Myocyte (in vitro differentiated cells): ENCODE measurements around the gene GJB6. TPM values are rescaled to one million over a fixed set of nuclear protein-coding genes. Genes with fewer than 3 reads are reported as not detected.

Experiments
- DNase-seq: peaks from one replicate; pipeline ENCODE4 v3.0.0-alpha.2; 2012; ENCODE audit warnings: low read depth
- total RNA-seq: library from RNA; depleted of rRNA; stranded (reverse); fragments of >200 nt; gene quantifications from 2 replicates; pipeline ENCODE4 v1.2.3, GENCODE V29; 2014

Gene GJB6
- total RNA-seq, 1 donor from 2014 or later = not detected

GRCh38 chr13:20188667-20189553, 43.2 kb downstream of the GJB6 start:
- DNase-seq = no peak

- no peak for DNase-seq
Measured at GRCh38 chr13:20186771-20187170, 45.3 kb downstream of the GJB6 start.

- DNase-seq = no peak
Measured at GRCh38 chr13:20185366-20186056, 46.6 kb downstream of the GJB6 start.

GRCh38 chr13:20182231-20182846, 49.8 kb downstream of the GJB6 start:
- DNase-seq = peak; percentile 80

- no peak for DNase-seq
Measured at GRCh38 chr13:20181188-20181587, 50.9 kb downstream of the GJB6 start.

GRCh38 chr13:20178156-20178555, 54.0 kb downstream of the GJB6 start:
- no peak for DNase-seq

- no peak for DNase-seq
Measured at GRCh38 chr13:20177049-20177831, 54.9 kb downstream of the GJB6 start.

GRCh38 chr13:20175907-20176652, 56.0 kb downstream of the GJB6 start:
- DNase-seq = no peak

GRCh38 chr13:20175406-20175794, 56.7 kb downstream of the GJB6 start:
- no peak for DNase-seq

GRCh38 chr13:20174656-20175405, 57.3 kb downstream of the GJB6 start:
- DNase-seq = peak; percentile 94

- no peak for DNase-seq
Measured at GRCh38 chr13:20173116-20173746, 58.9 kb downstream of the GJB6 start.

Other genes with a start within 250 kb of the GJB6 start
- 0.05 and 0.59 TPM in 2 replicates for gene GJA3, start 71.3 kb downstream of the GJB6 start, total RNA-seq
- 0.05 and 0.40 TPM in 2 replicates for gene GJB2, start 39.4 kb downstream of the GJB6 start, total RNA-seq